Gastrocnemius medialis (tissue), 4 donors: ENCODE measurements around the gene MARCHF11.

ENCODE experiments used
- POLR2A ChIP-seq, 2 donors: fragments of 450-650 bp; IDR thresholded peaks; one replicate each; pipeline ENCODE4 v1.6.1; 2017; ENCODE audit warnings: antibody characterized with exemption in 2 of 2, mild to moderate bottlenecking in 2 of 2, moderate library complexity in 2 of 2
- TF ChIP-seq, protein P1 (sequence below), 5 experiments: fragments of 450-650 bp in 3 of 5; fragments of 200-600 bp in 2 of 5; sonication (generic) in 2 of 5; IDR thresholded peaks in 4 of 5; conservative IDR thresholded peaks in 1 of 5; 1 replicate in 4 of 5; 2 replicates in 1 of 5; pipeline ENCODE4 v1.5.1; 2016 to 2019; ENCODE audit warnings: antibody characterized with exemption in 5 of 5, mild to moderate bottlenecking in 3 of 5, moderate library complexity in 3 of 5

DNA sequence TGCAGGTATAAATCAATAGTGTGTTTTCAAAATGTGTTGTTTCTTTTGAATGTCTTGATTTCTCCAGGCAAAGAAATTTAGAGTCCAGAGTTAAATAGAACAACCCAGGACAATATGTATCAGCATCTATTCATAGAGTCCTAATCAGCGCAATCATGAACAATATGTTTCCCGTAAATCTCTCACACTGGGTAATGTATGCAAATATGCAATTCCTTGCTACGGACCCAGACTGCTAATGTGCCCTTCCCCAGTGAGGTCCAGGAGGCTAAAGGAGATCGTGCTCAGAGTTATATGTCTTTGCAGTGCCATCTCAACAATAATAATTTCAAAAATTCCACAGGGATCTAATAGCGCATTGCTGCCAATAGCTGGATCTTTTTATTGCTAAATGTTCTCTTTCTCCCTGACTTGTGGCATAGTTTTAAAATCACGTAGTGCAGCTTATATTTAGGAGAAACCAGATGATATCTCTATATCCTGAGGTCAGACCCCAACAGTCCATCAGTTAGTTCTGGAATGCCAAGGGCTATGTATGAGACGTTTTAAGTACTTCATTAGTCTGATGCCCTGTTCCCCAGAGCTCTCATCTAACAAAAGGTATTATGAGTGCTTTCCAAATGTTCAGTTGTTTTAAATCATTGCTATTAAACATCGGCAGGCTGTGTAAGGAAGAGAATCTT is 145.1 kb downstream of the MARCHF11 start:
- TF ChIP-seq, protein P1, sequence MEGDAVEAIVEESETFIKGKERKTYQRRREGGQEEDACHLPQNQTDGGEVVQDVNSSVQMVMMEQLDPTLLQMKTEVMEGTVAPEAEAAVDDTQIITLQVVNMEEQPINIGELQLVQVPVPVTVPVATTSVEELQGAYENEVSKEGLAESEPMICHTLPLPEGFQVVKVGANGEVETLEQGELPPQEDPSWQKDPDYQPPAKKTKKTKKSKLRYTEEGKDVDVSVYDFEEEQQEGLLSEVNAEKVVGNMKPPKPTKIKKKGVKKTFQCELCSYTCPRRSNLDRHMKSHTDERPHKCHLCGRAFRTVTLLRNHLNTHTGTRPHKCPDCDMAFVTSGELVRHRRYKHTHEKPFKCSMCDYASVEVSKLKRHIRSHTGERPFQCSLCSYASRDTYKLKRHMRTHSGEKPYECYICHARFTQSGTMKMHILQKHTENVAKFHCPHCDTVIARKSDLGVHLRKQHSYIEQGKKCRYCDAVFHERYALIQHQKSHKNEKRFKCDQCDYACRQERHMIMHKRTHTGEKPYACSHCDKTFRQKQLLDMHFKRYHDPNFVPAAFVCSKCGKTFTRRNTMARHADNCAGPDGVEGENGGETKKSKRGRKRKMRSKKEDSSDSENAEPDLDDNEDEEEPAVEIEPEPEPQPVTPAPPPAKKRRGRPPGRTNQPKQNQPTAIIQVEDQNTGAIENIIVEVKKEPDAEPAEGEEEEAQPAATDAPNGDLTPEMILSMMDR (IDR thresholded peaks at IDR 0.05 in 4 of 5, conservative IDR thresholded peaks at IDR 0.05 in 1 of 5): no peak
- no peak for TF ChIP-seq POLR2A (IDR thresholded peaks at IDR 0.05)
